HG03354 (cell line): Measurements from ENCODE around the gene CAMK1D.

Experiments used
- ATAC-seq: cut with Tn5 transposase; IDR thresholded peaks from one replicate; pipeline ENCODE4 v1.9.1; 2021; ENCODE audit warnings: mild to moderate bottlenecking; ENCODE audit not compliant: unreplicated experiment, poor library complexity, severe bottlenecking

CAMK1D gene

DNA sequence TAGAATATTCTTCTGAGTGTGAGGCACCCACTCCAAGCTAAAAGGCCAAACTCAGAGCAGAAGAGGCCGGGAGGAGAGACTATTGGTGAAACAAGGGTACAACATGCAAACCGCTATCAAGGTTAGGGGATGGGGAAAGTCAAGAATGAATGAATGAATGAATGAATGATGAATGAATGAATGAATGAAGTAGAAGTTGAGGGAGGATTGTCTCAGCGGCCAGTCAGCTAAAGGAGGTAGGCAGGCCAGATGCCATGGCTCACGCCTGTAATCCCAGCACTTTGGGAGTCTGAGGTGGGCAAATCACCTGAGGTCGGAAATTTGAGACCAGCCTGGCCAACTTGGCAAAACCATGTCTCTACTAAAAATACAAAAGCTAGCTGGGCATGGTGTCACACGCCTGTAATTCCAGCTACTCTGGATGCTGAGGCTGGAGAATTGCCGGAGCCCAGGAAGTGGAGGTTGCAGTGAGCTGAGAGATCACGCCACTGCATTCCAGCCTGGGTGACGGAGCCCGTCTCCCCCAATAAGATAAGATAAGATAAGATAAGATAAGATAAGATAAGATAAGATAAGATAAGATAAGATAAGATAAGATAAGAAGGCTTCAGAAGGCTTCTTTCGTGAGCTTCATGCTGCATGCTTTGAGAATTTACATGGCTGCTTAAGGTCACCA lies 401.3 kb downstream of the CAMK1D start:
- no peak for ATAC-seq

GRCh38 chr10:12755075-12755474 lies 405.7 kb downstream of the CAMK1D start:
- ATAC-seq = no peak

GRCh38 chr10:12757351-12757750 lies 408.0 kb downstream of the CAMK1D start:
- ATAC-seq = no peak

DNA sequence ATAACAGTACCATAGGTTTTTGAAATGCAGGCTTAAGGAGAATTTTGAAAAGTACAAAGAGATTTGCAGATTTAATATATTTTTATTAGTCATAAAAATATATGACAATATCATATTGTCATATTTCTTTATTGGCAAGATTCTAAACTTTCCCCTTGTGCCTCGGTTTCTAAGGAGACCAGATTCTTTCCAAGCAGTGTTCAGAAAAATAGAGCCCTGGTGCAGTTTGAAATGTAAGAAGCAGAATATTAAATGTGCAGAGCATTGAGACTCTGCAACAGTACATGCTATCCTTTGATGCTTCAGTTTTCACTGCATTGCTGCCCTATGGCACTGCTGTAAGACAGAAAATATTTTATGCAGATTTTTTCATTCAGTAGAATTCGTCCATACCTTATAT lies 408.9 kb downstream of the CAMK1D start:
- no peak for ATAC-seq

GRCh38 chr10:12766223-12766622 lies 416.9 kb downstream of the CAMK1D start:
- no peak for ATAC-seq

DNA sequence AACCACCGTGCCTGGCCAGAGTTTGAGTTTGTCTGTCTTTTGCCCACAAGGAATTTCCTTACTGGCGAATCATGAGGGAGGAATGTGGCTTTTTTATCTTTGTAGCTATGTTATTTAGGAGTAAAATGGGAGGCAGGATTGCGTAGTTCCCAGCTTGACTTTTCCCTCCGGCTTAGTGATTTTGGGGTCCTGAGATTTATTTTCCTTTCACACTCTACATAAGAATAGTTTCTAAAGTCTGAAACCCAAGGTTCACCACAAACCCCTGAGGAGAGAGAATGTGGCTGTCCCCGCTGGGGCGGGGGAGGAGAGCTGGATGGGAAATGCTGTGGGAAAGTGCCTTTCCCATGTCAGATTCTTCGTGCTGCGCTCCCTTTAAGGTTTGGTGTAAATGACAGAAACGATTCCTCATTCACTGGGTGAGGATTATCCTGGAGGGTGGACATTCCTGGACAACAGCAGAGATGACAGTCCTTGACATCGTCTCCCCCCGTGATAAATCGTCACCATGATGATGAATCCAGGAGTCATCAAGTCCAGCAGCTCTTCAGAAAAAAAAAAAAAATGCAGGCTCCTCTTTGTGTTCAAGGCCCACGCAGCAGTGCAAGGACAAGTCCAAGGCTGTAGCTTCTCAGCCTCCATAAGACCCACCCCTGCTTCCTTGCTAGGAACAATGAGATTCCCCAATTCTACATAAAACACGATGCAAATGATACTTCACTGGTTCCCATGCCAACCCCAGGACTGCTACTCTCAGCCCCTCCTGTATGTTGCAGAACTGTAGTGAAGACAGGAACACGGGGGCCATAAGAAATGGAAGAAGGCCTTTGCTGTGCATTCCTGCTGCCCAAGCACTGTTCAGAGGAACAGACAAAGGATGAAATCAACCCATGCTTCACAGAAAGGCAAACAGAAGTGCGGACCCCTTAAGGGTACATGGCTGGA lies 419.1 kb downstream of the CAMK1D start:
- no peak for ATAC-seq

DNA sequence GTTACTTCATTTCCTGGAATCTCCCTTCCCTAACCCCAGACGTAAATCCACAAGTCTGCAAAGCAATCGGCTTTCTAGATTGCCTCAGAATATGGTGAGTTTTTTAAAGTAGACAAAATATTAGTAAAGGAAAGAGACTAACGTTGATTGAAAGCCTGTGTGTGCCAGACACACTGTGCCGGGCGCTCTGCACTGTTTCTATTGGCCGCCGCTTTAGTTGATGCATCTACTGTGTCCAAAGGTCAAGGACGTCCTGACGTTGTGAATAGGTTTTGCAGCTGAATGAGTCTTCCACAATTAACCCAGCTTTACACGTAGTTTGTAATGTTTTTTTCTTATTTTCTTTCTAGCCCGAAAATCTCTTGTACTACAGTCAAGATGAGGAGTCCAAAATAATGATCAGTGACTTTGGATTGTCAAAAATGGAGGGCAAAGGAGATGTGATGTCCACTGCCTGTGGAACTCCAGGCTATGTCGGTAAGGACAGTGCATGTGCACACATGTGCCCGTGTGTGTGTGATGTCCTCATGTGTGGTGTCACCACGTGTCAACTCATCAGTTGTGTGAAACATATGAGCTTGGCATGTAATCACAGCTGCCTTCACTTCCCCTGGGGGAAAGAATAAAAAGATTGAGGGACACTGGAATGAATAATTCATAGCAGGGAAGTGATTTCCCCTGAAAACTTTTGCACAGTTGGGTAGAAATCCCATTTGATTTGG lies 420.1 kb downstream of the CAMK1D start:
- no peak for ATAC-seq

- no peak for ATAC-seq
These were observed 422.8 kb downstream of the CAMK1D start for GRCh38 chr10:12771981-12772760.

DNA sequence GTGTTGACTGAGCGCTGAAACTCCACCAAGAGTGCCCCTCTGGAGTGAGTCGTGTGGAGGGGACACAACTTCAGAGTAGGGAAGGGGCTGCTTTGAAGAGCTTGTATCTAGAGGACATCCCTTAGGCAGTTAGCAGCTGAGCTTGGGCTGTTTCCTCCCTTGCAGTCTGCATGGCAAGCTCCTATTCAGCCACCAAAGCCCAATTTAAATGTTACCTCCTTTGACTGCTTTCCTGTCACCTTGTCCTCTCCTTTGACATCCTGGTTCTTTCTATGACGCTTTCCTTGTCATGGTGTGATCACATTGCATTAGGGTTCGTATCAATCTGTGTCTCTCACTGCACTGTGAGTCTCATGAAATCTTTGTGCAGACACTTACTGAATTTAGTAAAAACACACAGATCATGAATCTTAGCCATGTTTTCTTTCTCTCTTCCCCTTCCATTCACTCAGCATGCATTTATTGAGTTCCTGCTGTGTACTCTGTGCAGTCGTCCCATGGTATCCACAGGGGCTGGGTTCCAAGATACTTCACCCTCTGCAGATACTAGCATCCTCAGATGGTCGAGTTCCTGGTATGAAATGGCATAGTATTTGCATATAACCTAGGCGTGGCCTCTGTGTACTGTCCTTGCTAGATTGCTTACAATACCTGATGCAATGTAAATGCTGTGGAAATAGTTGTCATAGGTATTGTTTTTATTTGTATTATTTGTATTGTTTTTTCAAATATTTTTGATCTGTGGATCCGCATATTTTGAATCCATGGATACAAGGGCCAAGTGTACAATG lies 423.6 kb downstream of the CAMK1D start:
- no peak for ATAC-seq

DNA sequence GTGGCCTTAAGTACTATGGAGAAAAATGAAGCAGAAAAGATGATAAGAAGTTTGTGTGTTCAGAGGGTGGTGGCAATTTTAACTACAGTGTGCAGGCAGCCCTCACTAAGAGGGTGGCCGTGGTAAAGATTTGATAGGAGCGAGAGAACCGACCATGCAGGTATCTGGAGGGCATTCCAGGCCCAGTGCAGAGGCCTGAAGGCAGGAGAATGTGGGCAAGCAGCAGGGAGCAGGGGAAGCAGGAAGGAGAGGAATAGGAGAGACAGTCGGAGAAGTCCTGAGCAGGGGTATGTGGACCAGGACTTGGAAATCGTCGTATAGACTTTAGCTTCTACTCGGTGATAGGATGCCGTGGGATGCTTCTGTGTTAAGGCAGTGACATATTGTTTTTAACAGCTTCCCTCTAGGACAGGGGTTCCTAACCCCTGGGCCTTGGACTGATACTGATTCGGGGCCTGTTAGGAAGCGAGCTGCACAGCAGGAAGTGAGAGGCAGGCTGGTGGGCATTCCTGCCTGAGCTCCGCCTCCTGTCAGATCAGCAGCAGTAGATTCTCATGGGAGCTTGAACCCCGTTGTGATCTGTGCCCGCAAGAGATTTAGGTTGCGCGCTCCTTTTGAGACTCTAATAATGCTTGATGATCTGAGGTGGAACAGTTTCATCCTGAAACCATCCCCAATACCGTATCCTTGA lies 425.0 kb downstream of the CAMK1D start:
- no peak for ATAC-seq

GRCh38 chr10:12777840-12778585 lies 428.7 kb downstream of the CAMK1D start:
- no peak for ATAC-seq

DNA sequence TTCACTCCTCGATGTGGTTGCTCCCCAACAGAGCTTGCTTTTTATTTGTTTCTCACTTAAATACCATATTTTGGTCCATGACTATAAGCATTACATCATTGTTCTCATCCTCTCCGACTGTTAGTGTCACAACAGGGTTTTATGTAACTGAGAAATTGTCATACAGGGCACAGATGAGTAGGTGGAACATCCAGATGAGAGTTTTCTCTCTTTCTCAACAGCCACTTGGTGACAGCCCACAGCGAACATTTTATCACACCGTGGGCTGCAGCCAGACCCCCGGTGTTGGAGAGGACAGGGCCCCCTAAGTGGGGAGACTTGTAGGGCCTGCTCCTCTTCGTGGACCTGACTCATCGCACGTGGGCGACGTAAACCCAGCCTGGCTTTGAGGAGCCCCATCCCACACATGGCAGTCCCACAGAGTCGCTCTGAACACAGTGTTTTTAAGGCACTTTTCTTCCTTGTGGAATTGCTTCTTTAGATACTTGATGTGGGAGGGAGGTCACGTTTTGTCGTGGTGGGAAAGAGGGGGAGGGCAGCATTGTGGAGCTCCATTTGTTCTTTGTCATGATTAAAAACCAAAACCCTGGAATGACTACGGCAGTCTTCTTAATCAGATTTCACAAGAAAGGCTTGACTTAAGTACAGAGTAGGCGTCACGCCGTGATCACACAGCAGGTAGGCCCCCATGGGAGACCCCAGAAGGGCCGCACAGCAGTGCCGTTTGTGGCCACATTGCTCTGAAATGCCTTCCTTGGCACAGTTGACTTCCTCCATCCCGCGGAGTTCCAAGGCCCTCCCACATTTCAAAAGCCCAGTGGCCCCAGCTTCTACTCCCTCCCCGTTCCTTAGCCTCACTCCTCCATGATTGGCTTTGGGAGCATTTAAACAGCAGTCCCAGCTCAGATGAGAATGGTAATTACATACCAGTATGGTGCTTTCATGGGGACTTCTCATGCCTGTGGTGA lies 431.6 kb downstream of the CAMK1D start:
- no peak for ATAC-seq

GRCh38 chr10:12781976-12782375 lies 432.6 kb downstream of the CAMK1D start:
- ATAC-seq = no peak

- ATAC-seq = no peak
These were observed 433.2 kb downstream of the CAMK1D start for GRCh38 chr10:12782537-12782936.

DNA sequence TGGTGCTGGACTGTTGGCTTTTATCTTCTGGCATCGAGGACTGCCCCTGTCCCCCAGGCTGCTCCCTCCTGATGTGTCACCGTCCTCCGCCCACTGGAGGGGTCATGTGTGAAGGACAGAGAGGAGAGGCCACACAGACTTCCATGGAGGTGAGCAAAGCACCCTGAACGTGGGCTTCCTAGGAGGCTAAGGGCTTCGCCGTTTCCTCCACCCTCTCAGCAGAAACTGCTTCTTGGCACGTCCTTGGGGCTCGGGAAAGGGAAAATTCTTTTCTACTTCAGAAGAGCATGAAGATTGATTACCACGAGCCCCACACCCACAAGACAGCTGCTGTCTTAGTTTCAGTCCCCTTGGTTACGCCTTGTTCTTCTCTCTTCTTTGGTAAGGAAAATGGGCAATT lies 433.9 kb downstream of the CAMK1D start:
- no peak for ATAC-seq

DNA sequence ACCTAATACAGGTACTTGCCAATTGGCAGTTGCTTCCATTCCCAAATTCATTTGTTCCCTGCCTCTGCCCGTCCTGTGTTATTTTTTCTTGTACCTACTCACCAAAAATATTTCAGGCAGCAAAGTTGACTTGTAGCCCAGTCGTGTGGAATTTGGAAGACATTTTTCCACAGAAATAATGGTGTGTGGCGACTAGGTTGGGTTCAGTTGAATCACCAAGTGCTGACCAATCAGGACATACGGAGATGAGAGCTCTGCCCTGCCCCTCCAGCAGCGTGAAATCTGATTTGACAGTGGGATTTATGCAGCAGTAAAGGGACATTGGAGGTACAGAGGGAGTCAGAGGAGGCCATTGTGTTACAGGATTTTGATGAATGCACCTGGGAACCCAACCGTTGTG lies 435.3 kb downstream of the CAMK1D start:
- ATAC-seq = no peak

DNA sequence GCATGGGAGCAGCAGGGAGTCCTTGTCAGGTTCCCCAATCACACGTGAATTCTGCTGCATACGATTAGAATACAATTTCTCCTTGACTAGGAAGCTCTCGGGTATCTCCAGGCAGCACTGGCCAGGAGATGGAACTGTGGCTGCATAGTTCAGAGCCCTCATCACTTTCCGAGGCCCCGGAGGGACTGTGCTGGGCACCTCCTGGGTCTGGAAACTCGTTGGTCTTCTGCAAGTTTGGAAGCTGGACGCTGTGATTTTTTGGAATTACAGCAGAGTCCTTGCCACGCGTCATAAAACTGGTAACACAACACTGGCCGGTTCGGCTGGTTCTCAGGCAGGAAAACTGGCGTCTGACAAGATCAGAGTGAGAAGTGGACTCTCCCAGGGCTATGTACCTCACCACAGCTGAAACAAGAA lies 436.1 kb downstream of the CAMK1D start:
- no peak for ATAC-seq
